Retinal pigment epithelial cell (primary cell): ENCODE results near the gene SUPT5H.
A peak's percentile ranks its signal among the peaks of the same experiment; 100 is the strongest.

Experiments used
- DNase-seq: peaks from one replicate; pipeline ENCODE4 v3.0.0-alpha.2; 2010; ENCODE audit warnings: low read depth
- H3K4me3 ChIP-seq: 2 replicates; pipeline ENCODE4 v1.5.1; 2011; ENCODE audit warnings: mild to moderate bottlenecking, low read length, control low read depth, moderate library complexity
- TF ChIP-seq, protein P1 (sequence below): conservative IDR thresholded peaks from 2 replicates; pipeline ENCODE4 v1.5.1; 2011; ENCODE audit warnings: low read depth, low read length, control low read depth, inconsistent platforms

Gene SUPT5H

GRCh38 chr19:39406656-39407409 lies 38.5 kb upstream of the SUPT5H start, which contains the start of gene ZFP36:
Gene ZFP36 (plus strand): TSS chr19:39406847. CDS start chr19:39406905, 58 bp downstream.
- peak within 1 kb of the TSS; percentile 89 for H3K4me3 ChIP-seq
- TF ChIP-seq, protein P1, sequence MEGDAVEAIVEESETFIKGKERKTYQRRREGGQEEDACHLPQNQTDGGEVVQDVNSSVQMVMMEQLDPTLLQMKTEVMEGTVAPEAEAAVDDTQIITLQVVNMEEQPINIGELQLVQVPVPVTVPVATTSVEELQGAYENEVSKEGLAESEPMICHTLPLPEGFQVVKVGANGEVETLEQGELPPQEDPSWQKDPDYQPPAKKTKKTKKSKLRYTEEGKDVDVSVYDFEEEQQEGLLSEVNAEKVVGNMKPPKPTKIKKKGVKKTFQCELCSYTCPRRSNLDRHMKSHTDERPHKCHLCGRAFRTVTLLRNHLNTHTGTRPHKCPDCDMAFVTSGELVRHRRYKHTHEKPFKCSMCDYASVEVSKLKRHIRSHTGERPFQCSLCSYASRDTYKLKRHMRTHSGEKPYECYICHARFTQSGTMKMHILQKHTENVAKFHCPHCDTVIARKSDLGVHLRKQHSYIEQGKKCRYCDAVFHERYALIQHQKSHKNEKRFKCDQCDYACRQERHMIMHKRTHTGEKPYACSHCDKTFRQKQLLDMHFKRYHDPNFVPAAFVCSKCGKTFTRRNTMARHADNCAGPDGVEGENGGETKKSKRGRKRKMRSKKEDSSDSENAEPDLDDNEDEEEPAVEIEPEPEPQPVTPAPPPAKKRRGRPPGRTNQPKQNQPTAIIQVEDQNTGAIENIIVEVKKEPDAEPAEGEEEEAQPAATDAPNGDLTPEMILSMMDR: peak; percentile 8
- DNase-seq: no peak

DNA sequence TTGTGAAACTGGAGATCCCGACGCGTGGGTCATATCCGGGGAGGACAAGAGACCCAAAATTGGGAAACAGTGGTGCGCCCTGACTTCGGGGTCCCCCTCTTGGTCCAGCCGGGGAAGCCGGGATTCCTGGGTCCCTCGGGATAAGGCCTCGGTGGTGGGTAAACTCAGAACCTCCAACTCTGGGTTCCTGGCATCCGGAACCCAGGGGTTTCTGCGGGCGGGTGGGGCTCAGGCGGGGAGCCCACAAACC lies 38.0 kb upstream of the SUPT5H start:
- peak overlapping the region; percentile 89 for H3K4me3 ChIP-seq
- TF ChIP-seq, protein P1: no peak
- DNase-seq: no peak

- H3K4me3 ChIP-seq: peak overlapping the region; percentile 89
- no peak for DNase-seq
- TF ChIP-seq, protein P1: no peak
These were observed 37.6 kb upstream of the SUPT5H start for GRCh38 chr19:39407660-39408391.

- peak overlapping the region; percentile 89 for H3K4me3 ChIP-seq
- no peak for DNase-seq
- TF ChIP-seq, protein P1: no peak
These were observed 36.8 kb upstream of the SUPT5H start for GRCh38 chr19:39408392-39409207.

DNA sequence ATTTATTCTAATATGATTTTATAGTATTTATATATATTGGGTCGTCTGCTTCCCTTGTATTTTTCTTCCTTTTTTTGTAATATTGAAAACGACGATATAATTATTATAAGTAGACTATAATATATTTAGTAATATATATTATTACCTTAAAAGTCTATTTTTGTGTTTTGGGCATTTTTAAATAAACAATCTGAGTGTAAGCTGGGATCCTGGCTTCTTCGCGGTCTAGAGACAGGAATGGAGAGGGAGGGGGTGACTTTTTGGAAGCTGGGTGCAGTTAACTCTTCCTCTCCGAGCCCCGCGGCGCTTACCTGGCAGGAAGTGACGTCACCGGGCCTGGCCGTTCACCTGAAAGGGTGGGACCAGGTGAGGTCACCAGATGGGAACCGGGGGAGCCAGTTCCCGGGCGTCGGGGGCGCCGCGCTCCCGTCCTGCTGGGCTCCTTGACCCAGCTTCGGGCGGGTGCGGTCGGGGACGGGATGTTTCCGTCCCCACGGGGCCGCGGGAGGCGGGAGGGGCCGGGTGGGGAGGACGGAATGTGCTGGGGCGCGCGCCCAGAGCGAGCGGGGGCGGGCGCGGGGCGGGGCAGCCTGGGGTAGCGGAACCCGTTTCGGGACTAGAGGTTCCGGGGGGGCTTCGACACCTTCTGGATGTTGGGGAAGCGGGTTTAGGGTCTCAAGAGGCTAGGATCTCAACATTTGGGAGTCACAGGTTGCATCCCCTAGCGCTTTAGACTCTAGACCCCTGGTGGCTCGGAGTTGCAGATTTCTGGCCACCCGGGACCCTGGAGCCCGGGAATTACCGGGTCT lies 36.0 kb upstream of the SUPT5H start:
- DNase-seq: no peak
- TF ChIP-seq, protein P1: no peak
- H3K4me3 ChIP-seq: peak overlapping the region; percentile 89

DNA sequence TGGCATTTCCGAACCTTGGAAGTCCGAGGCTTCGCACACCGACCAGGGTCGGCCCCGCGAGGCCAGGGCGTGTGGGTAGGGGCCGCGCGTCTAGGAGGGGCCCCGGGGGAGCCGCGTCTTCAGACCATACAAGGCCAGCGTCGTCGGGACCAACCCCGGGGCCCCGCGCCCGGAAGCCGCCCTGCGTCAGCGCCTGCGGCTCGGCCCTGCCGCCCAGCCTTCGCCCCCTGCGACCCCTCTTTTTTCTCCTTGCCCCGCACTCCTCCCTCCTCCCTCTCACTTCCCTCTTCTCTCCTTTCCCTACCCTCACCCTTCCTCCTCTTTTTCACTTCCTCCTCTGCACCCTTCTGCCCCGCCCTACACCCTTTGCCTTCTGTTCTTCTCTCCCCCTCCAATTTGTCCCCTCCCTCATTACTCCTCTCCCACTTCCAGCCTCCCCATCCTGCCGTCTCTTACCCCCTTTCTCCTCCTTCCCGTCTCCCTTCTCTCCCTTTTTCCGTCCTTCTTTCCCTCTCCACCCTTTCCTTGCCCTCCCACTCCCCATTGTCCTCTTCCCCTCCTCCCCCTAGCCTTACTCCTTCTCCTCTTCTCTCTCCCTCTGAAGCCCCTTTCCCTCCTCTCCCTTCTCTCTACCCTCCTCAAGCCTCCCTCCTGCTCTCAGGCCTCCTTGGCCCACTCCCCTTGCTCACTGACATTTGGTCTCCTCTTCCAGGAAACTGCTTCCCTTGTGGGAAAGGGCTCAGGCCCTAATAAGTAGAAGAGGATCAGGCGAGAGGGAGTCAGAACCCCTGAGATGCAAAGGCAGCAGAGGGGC lies 35.2 kb upstream of the SUPT5H start:
- H3K4me3 ChIP-seq: peak overlapping the region; percentile 89
- TF ChIP-seq, protein P1: no peak
- no peak for DNase-seq
